ENCODE measurements around the gene NELFE.
"Not testable (repeated sequence)": the region's sequence is repeated elsewhere in the genome, so short reads cannot be mapped to it uniquely, and the experiment has no call there.

NELFE gene, protein sequence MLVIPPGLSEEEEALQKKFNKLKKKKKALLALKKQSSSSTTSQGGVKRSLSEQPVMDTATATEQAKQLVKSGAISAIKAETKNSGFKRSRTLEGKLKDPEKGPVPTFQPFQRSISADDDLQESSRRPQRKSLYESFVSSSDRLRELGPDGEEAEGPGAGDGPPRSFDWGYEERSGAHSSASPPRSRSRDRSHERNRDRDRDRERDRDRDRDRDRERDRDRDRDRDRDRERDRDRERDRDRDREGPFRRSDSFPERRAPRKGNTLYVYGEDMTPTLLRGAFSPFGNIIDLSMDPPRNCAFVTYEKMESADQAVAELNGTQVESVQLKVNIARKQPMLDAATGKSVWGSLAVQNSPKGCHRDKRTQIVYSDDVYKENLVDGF

DNA sequence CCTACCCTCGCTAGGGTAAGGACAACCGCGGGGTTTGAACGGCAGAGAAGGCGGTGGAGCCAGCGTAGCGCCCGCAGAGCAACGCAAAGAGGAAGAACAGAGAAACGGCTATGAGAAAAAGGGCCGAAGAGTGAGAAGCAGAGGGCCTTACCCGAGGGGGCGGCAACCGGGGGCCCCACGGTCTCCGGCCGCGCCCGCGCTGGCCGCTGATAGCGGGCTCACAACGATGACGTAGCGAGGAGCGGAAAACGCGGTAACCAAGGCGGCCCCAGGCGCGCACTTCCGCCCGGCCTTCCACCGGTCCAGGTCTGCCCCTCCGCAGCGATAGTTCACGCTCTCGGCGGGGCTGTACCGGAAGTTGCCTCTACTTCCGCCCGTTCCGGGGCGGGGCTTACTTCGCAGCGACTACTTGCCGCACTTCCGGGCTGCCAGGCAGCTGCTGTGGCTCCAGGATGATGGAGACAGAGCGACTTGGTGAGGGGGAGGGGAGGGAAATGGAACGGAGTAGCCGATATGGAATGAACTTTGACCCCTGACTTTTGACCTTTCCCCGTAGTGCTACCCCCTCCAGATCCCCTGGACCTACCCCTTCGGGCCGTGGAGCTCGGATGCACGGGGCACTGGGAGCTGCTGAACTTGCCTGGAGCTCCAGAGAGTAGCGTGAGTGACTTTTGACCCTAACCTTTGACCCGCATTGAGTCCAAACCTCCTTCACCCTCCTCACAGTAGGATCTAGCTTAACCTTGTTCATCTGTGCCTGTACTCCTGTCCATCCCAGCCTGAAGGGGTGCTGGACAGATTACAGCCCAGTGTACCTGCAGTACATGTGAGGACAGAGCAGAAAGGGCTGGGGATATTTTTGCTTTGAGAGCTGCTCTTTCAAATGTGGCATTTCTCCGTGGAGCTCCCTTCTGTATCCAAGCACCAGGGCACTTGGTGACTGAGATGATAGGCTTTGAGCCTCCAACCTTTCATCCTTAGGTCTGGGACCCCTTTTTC is at the start of gene NELFE, which contains the start of gene SKIC2:
Gene NELFE, minus strand, starts transcription at position 231 of the 999 bp plus-strand sequence. CDS start 525 bp downstream, outside the sequence.
Gene SKIC2, plus strand, starts transcription at position 435 of the 999 bp plus-strand sequence. Its CDS starts 18 bp downstream, at position 453.
- FAIRE-seq, result peak; percentile 99
- peak; percentile 99 for DNase-seq (ENCODE audit: insufficient read length, low spot score)

DNA sequence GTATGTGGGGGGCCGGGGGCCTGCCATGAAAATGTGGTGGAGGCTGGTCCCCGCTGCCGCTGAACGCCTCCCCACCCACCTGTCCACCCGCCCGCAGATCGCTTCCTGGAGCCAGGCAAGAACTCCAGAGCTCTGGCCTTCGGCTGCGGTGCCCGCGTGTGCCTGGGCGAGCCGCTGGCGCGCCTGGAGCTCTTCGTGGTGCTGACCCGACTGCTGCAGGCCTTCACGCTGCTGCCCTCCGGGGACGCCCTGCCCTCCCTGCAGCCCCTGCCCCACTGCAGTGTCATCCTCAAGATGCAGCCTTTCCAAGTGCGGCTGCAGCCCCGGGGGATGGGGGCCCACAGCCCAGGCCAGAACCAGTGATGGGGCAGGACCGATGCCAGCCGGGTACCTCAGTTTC is 49.3 kb upstream of the NELFE start:
- not testable (repeated sequence) for FAIRE-seq; DNase-seq (ENCODE audit: insufficient read length, low spot score)

DNA sequence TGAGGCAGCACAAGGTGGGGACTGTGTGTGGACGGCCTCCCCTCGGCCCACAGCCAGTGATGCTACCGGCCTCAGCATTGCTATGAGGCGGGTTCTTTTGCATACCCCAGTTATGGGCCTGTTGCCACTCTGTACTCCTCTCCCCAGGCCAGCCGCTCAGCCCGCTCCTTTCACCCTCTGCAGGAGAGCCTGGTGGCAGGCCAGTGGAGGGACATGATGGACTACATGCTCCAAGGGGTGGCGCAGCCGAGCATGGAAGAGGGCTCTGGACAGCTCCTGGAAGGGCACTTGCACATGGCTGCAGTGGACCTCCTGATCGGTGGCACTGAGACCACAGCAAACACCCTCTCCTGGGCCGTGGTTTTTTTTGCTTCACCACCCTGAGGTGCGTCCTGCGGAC is 48.3 kb upstream of the NELFE start:
- not testable (repeated sequence) for DNase-seq (ENCODE audit: insufficient read length, low spot score); FAIRE-seq

DNA sequence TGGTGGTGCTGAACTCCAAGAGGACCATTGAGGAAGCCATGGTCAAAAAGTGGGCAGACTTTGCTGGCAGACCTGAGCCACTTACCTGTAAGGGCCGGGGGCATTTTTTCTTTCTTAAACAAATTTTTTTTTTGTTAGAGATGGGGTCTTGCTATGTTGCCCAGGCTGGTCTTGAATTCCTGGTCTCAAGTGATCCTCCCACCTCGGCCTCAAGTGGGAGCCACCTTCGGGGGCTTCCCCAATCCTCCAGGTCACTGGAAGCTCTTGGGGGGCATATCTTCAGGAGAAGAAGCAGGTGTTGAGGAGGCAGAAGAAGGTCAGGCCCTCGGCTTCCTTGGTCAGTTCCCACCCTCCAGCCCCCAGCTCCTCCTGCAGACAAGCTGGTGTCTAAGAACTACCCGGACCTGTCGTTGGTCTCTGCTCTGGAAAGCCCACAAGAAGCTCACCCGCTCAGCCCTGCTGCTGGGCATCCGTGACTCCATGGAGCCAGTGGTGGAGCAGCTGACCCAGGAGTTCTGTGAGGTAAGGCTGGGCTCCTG is 47.3 kb upstream of the NELFE start:
- not testable (repeated sequence) for DNase-seq (ENCODE audit: insufficient read length, low spot score); FAIRE-seq

DNA sequence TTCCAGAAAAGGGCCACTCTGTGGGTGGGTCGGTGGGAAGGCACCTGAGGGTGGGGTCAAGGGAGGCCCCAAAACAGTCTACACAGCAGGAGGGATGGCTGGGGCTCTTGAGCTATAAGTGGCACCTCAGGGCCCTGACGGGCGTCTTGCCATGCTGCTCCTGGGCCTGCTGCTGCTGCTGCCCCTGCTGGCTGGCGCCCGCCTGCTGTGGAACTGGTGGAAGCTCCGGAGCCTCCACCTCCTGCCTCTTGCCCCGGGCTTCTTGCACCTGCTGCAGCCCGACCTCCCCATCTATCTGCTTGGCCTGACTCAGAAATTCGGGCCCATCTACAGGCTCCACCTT is 46.7 kb upstream of the NELFE start:
- not testable (repeated sequence) for DNase-seq (ENCODE audit: insufficient read length, low spot score); FAIRE-seq

DNA sequence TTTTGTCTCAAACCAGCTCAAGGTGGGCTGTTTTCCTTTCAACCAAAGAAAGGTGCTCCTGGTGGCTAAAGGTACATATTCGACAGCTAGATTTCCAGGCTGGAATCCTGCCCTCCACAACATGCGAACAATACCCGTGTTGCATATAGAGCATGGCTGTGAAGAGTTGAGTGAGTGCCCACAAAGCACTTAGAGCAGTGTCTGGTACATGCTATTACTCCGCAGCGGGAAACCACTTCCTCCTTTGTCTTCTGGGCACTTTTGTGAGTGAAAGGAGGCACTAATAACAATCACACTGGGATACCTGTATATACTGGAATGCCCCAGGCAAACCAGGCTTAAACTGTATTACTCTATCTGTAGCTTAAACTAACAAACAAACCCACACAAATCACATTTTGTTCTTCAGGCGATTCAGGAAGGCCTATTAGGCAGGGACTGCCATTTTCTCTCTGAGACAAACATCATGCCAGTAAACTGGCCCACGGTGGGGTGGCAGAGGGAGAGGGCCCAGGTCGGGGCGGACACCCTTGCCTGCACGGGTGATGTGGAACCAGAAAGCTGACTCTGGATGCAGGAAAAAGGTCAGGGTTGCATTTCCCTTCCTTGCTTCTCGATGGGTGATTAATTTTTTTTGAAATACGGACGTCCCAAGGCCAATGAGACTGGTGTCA is 46.2 kb upstream of the NELFE start:
- not testable (repeated sequence) for FAIRE-seq; DNase-seq (ENCODE audit: insufficient read length, low spot score)

DNA sequence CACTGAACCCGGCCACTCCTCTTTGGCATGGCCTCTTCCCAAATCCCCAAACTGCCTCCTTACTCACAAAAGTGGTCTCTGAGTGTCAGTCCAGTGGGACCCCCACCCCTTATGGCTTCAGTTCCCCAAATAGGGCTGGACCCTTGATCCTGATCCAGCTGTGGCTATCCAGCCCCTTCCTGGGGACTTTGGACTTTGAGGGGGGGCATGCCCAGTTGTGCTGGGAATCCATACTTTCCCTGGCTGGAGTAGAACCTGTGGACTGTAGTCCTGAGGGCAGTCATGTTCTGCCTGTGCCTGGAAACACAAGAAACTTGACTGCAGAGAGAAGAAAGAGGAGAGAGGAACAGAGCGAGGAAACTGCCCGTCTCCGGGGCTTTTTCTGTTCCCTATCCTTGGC is 45.6 kb upstream of the NELFE start:
- DNase-seq (ENCODE audit: insufficient read length, low spot score); FAIRE-seq: not testable (repeated sequence)

DNA sequence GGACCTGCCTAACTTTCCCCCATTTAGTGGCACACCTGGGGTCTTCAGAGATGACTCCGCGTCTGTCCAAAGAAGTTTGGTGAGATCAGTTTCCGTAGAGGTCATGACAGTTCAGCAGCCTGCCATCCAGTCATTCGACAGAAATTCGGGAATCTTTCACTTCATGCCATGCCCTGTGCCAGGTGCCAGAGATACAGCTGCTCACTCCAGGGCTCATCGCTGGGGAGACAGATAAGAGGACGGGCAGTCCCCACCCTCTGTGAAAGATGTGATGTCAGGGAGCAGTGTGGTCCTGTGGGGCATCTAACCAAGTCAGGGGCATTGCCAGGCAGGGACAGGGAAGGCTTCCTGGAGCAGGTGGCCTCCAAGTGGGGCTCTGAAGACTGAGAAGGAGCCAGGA is 44.5 kb upstream of the NELFE start:
- FAIRE-seq; DNase-seq (ENCODE audit: insufficient read length, low spot score): not testable (repeated sequence)

DNA sequence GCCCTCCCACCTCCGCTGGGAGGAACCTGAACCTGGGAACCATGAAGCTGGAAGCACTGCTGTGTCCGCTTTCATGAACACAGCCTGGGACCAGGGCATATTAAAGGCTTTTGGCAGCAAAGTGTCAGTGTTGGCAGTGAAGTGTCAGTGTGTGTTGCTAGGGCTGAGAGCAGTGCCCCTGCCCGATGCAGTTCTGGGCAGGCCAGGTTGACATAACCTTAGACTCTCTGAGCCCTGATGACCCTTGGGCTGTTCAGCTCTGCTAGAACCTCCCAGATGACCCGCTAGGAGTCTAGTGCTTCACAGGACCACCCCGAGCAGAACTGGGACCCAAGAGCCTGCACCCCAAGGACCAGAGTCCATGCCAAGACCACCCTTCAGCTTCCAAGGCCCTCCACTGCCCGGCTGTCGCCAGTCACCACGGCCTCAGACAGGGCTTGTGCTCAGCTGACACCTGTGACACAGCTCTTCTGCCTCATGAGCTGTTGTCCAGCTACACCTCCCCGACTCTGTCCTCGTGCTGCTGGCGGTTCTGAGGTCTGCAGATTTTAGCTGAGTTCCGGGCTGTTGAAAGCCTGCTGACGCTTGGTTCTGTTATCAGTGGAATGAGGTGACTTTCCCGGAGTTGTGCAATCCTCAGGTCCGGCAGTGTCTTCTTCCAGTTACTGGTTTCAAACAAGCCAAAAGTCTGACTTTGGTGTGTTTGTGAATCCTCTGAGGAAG is 43.9 kb upstream of the NELFE start:
- not testable (repeated sequence) for FAIRE-seq; DNase-seq (ENCODE audit: insufficient read length, low spot score)

DNA sequence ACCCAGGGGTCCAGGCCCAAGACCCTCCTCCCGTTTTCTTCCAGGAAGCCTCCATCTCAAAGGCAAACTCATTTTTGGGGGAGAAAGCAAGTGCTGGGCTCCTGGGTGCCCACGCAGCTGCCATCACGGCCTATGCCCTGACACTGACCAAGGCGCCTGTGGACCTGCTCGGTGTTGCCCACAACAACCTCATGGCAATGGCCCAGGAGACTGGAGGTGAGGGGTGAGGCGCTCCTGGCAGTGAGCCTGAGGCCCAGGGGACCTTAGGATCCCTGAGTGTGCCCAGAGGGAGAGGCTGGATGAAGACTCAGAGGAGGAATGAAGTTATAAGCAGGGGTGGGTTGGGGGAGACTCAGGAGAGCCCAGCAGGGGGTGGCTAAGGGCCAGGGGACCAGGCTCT is 37.6 kb upstream of the NELFE start:
- not testable (repeated sequence) for FAIRE-seq; DNase-seq (ENCODE audit: insufficient read length, low spot score)

DNA sequence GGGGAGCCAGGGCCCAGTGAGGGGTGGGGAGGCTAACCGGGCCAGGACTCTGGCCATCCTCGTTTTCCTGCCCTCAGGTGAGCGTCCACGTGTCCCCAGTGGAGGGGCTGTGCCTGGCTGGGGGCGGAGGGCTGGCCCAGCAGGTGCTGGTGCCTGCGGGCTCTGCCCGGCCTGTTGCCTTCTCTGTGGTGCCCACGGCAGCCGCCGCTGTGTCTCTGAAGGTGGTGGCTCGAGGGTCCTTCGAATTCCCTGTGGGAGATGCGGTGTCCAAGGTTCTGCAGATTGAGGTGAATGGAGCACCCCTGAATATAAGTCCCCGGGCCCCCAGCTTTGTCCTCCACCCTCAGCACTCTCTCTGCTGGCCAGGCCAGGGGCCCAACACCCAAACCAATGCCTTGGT is 35.6 kb upstream of the NELFE start:
- DNase-seq (ENCODE audit: insufficient read length, low spot score); FAIRE-seq: not testable (repeated sequence)

DNA sequence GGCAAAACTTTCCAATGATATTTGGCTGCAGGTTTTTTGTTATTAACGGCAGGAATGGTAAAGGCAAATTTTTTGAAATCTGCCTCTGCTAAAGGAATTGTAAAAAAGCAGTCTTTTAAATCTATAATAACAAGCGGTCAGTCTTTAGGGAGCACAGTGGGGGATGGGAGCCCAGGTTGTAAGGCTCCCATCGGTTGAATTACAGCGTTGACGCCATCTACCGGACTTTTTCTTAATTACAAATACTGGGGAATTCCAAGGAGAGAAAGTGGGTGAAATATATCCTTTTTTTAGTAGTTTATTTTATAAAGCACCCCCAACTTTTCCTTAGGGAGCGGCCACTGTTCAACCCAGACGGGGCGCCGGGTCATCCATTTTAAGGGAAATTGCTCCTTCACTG is 30.6 kb upstream of the NELFE start:
- DNase-seq (ENCODE audit: insufficient read length, low spot score); FAIRE-seq: not testable (repeated sequence)

DNA sequence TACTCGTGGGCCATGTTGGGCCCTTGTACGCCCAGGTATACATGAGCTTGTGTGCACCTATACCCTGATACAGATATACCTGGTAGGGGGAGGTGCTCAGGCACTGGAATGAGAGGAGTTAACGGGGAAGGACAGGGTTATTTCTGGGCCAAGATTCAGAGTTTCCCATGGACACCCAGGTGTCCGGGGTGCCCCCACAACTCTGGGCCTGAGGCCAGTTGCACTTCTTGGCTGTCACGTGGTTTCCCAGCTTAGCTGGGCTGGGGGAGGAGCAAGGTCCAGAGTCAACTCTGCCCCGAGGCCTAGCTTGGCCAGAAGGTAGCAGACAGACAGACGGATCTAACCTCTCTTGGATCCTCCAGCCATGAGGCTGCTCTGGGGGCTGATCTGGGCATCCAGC is 23.0 kb upstream of the NELFE start, which contains the start of gene C4A:
Gene C4A, plus strand, starts transcription at position 314 of the 400 bp plus-strand sequence. Its CDS starts 51 bp downstream, at position 365.
- not testable (repeated sequence) for FAIRE-seq; DNase-seq (ENCODE audit: insufficient read length, low spot score)

DNA sequence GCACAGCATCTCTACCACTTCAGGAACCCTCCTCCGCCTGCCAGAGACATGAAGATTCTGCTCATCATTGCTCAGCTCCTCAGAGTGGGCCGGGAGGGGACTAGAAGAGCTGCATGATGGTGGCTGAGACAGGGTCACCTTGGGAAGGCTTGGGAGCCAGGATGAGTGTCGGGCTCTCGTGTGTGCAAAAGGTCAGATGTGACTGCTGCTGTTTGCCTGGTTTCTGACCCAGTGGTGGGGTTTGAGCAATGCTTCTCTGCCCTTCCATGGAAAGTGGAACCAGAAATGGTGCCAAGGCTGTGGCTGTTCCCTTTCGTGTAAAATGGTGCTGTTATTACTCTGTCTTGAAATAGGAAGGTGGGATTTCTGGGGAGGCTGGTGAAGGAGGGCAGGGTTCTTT is 22.2 kb upstream of the NELFE start:
- DNase-seq (ENCODE audit: insufficient read length, low spot score); FAIRE-seq: not testable (repeated sequence)

DNA sequence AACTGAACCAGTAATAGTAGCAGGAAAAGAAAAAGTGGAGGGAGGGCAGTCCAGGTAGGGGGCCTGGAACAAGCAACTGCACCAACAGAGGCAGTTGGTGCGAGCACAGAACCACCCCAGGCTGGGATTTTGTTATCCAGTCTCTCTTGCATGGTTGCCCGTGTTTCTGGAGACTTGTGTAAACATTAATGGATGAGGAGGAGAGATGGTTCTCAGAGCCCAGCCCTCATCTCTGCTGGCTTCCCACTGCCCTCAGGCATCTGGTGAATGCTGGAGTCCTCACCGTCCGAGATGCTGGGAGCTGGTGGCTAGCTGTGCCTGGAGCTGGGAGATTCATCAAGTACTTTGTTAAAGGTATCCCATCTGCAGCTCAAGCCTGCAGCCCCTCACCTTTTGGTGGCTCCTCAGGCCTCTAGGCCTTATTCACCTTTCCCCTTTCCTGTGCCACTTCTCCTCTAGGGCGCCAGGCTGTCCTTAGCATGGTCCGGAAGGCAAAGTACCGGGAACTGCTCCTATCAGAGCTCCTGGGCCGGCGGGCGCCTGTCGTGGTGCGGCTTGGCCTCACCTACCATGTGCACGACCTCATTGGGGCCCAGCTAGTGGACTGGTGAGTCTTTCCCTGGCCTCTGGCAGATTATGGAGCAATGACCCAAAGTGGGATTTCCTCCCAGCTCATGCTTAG is 21.6 kb upstream of the NELFE start:
- FAIRE-seq, result not testable (repeated sequence)

DNA sequence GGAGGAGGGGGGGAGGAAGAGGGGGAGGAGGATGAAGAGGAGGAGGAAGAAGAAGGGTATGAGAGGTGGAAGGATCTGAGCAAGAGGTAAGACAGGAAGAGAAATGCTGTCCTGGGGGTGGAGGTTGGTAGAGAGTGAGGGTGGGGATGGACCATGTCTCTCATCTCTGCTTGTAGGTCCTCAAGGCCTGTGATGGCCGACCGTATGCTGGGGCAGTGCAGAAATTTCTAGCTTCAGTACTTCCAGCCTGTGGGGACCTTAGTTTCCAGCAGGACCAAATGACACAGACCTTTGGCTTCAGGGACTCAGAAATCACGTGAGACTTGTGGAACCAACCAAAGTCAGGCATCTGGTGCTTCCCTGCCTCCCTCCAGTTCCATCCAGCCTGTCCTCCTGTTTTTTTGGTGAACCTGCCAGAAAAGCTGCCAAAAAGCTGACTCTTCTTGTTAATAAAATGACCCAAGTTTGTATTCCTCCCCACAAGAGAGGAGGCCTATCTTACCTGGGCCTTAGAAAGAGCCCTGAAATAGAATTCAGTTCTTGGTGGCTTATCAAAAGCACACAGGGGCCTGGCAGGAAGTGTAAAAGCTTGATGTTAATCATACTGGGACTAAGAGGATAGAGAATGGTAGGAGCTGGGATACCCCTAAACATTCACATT is 20.6 kb upstream of the NELFE start:
- FAIRE-seq (no peak), DNase-seq (ENCODE audit: insufficient read length, low spot score) (no peak)

More for the DNA sequence above, 21.6 kb upstream of the NELFE start:
- DNase-seq (ENCODE audit: insufficient read length, low spot score), result not testable (repeated sequence)

DNA sequence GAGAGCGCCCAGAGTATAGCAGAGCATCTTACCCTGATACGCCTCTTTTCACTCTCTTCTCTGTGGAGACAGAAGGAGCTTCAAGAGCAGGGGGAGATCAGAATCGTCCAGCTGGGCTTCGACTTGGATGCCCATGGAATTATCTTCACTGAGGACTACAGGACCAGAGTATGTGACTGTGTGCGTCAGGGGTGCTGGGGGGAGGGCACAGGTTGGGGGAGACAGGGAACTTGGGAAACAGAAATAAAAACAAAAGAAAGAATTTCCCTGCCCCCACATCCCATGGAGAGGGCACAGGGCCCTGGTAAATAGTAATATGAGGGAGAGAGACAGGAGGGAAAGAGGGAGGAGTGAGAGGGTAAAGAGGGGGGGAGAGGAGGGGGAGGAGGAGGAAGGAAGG is 20.1 kb upstream of the NELFE start:
- FAIRE-seq, result no peak

DNA sequence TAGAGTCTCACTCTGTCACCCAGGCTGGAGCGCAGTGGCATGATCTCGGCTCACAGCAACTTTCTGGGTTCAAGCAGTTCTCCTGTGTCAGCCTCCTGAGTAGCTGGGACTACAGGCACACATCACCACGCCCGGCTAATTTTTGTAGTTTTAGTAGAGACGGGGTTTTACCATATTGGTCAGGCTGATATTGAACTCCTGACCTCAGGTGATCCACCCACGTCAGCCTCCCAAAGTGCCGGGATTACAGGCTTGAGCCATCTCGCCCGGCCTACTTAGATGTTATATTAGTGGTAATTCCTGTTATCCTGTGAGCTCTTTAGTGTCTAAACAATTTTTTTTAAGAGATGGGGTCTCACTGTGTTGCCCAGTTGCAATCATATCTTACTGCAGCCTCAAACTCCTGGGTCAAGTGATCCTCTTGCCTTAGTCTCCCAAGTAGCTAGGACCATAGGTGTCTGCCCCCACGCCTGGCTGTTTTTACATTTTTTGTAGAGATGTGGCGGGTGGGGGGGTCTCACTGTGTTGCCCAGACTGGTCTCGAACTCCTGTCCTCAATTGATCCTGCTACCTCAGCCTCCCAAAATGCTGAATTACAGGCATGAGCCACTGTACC is 19.2 kb upstream of the NELFE start:
- DNase-seq (ENCODE audit: insufficient read length, low spot score) (no peak), FAIRE-seq (no peak)

More for the DNA sequence above, 20.1 kb upstream of the NELFE start:
- DNase-seq (ENCODE audit: insufficient read length, low spot score), result no peak

Measured in HTR-8/SVneo (cell line).